ENCODE data around the gene PCDHGA3.
"Not testable (repeated sequence)": the region's sequence is repeated elsewhere in the genome, so short reads cannot be mapped to it uniquely, and the experiment has no call there.

PCDHGA3 gene

GRCh38 chr5:141383345-141383744, 39.7 kb downstream of the PCDHGA3 start:
- DNase-seq: no peak

GRCh38 chr5:141384471-141385267, 41.0 kb downstream of the PCDHGA3 start:
- DNase-seq: no peak

GRCh38 chr5:141387557-141388311, 44.1 kb downstream of the PCDHGA3 start, which contains the start of gene PCDHGB4:
PCDHGB4 (plus strand) TSS chr5:141387698; CDS start chr5:141387885, 187 bp downstream.
- not testable (repeated sequence) for DNase-seq

DNA sequence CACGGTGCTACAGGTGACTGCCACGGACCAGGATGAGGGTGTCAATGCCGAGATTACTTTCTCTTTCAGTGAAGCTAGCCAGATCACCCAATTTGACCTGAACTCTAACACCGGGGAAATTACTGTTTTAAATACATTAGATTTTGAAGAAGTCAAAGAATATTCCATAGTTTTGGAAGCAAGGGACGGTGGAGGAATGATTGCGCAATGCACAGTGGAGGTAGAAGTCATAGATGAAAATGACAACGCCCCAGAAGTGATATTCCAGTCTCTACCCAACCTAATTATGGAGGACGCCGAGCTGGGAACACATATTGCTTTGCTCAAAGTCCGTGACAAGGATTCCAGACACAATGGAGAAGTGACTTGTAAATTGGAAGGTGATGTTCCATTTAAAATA, 45.0 kb downstream of the PCDHGA3 start:
- no peak for DNase-seq

- no peak for DNase-seq
Observed at GRCh38 chr5:141389153-141390042, 45.8 kb downstream of the PCDHGA3 start.

GRCh38 chr5:141392429-141393198, 49.0 kb downstream of the PCDHGA3 start, which contains the start of gene PCDHGA8:
PCDHGA8 (plus strand) TSS chr5:141392633; CDS start chr5:141392814, 181 bp downstream.
- DNase-seq: no peak

GRCh38 chr5:141393267-141393666, 49.6 kb downstream of the PCDHGA3 start:
- no peak for DNase-seq

DNA sequence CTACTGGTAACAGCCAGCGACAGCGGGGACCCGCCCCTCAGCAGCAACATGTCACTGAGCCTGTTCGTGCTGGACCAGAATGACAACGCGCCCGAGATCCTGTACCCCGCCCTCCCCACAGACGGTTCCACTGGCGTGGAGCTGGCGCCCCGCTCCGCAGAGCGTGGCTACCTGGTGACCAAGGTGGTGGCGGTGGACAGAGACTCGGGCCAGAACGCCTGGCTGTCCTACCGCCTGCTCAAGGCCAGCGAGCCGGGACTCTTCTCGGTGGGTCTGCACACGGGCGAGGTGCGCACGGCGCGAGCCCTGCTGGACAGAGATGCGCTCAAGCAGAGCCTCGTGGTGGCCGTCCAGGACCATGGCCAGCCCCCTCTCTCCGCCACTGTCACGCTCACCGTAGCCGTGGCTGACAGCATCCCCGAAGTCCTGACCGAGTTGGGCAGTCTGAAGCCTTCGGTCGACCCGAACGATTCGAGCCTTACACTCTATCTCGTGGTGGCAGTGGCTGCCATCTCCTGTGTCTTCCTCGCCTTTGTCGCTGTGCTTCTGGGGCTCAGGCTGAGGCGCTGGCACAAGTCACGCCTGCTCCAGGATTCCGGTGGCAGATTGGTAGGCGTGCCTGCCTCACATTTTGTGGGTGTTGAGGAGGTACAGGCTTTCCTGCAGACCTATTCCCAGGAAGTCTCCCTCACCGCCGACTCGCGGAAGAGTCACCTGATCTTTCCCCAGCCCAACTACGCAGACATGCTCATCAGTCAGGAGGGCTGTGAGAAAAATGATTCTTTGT, 51.0 kb downstream of the PCDHGA3 start:
- DNase-seq: not testable (repeated sequence)
